HG02870 (cell line): ENCODE results near the gene BIVM.
"Not testable (repeated sequence)": the region's sequence is repeated elsewhere in the genome, so short reads cannot be mapped to it uniquely, and the experiment has no call there.

Experiments used
- ATAC-seq: cut with Tn5 transposase; IDR thresholded peaks from one replicate; pipeline ENCODE4 v1.9.1; 2021; ENCODE audit warnings: mild to moderate bottlenecking, moderate library complexity; ENCODE audit not compliant: unreplicated experiment

The BIVM gene

GRCh38 chr13:102798581-102799425 lies at the start of gene BIVM, which contains the start of gene POGLUT2:
TSS of gene BIVM (plus strand) at chr13:102799119. CDS start at chr13:102807268, 8,149 bp downstream.
TSS of gene POGLUT2 (minus strand) at chr13:102798976. CDS start at chr13:102798670, 306 bp downstream.
- ATAC-seq: peak; percentile 78

- no peak for ATAC-seq
Observed at GRCh38 chr13:102751886-102752285, 47.0 kb upstream of the BIVM start.

DNA sequence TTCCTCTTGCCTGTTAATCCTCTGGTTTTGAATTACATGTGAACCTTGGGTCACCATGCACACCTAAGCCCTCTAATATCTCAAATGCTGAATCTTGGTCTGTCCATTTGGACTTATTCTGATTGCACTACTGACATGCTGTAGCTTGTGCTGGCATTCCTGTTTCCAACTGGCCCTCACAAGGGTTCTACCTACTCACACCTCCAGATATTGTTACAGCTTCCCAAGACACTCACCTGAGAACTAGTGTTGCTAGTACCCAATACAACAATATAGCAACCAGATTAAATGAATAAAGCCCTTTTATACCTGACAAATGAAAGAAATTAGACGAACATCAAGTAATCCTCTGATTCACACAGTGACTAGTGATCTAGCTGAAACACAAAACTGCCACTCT lies 41.9 kb upstream of the BIVM start:
- no peak for ATAC-seq

DNA sequence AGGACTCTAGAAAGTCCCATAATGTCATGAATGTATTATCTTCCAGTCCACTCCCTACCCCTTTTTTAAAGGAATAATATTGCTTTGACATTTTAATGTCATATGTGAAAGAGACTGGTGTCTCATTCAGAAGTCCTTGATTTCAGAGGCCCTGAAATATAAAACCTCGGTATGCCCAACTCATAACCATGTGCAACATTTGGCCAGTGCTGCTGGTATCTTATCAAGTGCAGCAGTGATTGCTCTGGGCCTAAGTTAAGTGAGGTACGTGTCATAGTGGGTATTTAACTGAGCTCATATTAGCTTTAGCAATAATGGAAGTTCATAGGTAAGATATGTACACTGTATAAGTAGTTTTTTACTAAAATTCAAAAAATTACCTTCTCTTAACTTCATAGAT lies 40.1 kb upstream of the BIVM start:
- ATAC-seq: no peak

GRCh38 chr13:102761071-102761470 lies 37.8 kb upstream of the BIVM start:
- ATAC-seq: no peak

DNA sequence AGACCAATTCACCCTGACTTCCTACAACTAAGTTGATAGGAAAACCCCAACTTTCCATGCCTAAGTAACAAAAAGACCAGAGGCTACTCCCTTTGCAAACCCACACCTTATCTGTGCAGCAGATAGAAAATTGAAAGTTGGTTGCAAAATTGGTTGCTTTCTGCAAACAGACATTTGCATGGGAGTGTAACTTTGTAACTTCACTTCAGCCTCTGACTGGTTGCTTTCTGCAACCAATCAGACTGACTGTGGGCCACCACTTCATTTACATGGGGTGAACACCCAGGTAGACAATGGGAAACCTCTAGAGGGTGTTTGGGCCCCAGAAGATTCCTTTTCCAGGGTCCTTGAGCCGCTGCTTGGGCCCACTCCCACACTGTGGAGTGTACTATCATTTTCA lies 35.2 kb upstream of the BIVM start:
- no peak for ATAC-seq

DNA sequence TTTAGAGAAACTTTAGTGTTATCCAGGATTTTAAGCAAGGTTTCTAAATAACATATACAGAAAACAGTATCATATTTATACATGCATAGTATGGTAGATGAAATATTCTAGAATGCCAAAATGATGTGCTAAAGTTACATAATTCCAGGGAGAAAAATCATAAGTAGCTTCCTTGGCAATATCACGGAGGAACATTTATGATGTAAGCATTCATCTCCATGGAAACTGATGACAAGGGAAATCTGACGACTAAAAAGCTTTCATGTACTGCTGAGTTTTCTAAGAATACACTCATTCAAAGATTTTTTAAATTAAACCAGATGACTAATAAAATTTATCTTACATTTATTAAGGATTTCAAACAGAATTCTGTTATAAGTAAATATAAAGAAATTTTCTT lies 30.0 kb upstream of the BIVM start:
- no peak for ATAC-seq

DNA sequence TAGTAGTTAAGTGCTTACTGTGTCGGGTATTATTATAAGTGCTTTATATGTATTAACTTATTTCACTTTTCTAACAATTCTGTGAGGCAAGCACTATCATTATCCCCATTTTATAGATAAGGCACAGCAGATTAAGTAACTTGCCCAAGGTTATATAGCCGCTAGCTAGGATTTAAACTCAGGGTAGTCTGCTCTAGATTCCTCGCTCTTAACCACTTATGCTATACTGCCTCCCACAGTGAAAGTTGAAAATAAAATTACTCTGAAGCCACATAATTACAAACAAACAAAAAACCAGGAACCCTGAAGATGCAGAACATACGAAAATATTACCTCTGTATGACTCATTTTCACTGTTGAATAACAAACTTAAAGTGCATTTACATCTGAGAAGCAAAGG lies 29.2 kb upstream of the BIVM start:
- ATAC-seq: no peak

DNA sequence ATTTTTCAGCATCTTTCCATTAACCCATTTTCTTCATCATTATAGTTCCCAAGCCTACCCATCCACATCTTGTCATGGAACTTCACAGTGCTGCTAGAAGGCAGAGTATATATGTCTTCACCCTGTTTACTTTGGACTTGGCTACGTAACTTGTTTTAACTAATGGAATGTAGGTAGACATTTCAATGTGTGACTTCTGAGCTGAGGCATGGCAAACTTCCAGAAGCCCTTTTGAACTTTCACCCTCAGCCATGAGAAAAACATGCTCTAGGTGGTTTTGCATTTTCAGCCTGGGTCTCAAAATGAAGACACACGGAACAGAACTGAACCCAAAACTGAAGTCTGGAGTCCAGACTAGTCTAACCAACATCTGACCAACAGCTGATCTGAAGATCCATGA lies 28.5 kb upstream of the BIVM start:
- ATAC-seq: no peak

GRCh38 chr13:102771298-102772041 lies 27.4 kb upstream of the BIVM start:
- ATAC-seq: no peak

DNA sequence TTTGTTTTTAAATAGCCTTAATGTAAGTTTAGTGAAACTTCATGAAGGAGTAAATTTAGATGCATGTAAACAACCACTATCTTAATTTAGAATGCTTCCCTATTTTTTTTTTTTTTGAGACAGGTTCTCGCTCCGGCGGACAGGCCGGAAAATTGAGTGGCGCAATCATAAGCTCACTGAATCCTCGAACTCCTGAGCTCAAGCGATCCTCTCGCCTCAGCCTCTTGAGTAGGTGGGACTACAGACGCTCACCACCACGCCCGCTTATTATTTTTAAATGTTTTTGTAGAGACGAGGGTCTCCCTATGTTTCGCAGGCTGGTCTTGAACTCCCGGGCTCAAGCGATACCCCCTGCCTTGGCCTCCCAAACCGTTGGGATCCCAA lies 26.9 kb upstream of the BIVM start:
- ATAC-seq: no peak

GRCh38 chr13:102773441-102774213 lies 25.3 kb upstream of the BIVM start, which contains the start of gene TEX30:
TSS of gene TEX30 (minus strand) at chr13:102773786. CDS start at chr13:102770026, 3,760 bp downstream.
- peak; percentile 88 for ATAC-seq

DNA sequence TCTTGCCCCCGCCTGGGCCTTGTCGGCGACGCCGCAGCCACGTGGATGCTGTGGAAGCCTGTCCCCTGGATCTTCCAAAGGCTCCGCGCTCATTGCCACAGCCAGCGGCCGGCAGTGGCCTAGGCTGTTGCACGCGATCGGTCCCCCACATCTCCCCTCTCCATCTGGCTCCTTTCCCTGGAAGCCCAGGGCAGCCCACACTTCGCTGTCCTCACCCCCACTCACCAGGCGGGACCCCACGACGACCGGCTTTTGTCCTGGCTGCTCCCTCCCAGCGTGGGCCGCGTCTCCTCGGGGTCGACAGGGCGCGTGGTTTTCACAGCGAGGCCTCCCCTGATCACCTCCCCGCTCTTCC lies 24.7 kb upstream of the BIVM start:
- ATAC-seq: no peak

DNA sequence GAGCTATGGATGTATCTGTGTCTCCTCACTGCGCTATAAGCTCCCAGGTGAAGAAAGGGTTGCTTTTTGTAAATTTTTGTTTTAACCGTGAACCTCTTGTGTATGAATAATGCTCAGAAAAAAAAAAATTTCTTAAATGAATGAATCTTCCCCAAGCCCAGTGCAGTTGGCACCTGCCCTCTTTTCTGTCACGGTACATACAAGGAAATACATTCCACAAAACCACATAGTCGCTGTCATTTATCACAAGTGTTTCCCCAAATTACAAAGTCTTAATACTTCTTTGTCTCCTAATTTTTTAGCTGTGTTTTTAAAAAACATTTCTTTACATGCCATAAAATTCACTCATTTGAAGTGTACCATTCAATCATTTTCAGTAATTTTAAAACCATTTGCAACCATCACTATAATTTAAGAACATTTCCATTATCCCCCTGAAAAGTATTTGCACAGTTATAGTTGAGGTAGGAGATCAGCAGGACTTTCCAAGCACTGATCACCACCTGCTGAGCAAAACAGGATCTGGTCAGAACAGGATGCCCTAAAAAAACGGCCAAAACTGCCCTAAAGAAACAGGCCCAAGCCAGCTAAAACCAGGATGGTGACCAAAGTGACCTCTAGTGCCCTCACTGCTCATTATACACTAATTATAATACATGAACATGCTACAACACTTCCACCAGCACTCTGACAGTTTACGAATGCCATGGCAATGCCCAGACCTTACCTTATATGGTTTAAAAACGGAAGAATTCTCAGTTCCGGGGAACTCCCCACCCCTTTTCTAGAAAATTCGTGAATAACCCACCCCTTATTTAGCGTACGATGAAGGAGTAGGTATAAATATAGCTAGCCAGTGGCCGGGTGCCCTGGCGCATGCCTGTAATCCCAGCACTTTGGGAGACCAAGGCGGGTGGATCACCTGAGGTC lies 24.1 kb upstream of the BIVM start:
- ATAC-seq: no peak

GRCh38 chr13:102776271-102776670 lies 22.6 kb upstream of the BIVM start:
- ATAC-seq: no peak

DNA sequence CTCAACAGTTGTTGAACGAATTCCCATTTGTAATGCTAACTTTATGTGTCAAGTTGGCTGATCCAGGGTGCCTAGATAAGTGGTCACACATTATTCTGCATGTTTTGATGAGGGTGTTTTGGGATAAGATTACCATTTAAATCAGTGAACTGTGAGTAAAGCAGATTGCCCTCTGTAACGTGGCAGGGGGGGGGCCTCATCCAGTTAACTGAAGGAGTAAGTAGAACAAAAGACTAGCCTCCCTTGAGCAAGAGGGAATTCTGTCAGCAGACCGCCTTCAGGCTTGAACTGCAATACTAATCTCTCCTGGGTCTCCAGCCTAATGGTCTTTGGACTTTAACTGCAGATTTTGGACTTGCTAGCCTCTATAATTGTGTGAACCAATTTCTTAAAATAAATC lies 21.2 kb upstream of the BIVM start:
- no peak for ATAC-seq

GRCh38 chr13:102779436-102780159 lies 19.3 kb upstream of the BIVM start:
- peak; percentile 43 for ATAC-seq

- ATAC-seq: not testable (repeated sequence)
Observed at GRCh38 chr13:102780656-102781055, 18.3 kb upstream of the BIVM start.

GRCh38 chr13:102781591-102781990 lies 17.3 kb upstream of the BIVM start:
- ATAC-seq: no peak

- no peak for ATAC-seq
Observed at GRCh38 chr13:102784483-102784882, 14.4 kb upstream of the BIVM start.
